Smooth muscle cell (in vitro differentiated cells): ENCODE measurements around the gene LRIG1. TPM values are rescaled to one million over a fixed set of nuclear protein-coding genes. Genes with fewer than 3 reads are reported as not detected.
"Not testable (repeated sequence)": the region's sequence is repeated elsewhere in the genome, so short reads cannot be mapped to it uniquely, and the experiment has no call there.

ENCODE experiments used
- DNase-seq: peaks from one replicate; lab custom pipeline; 2025; ENCODE audit not compliant: unreplicated experiment; lab: John Stamatoyannopoulos, UW
- H2AFZ ChIP-seq: fragments of 200-600 bp; sonication (generic); 2 replicates; pipeline ENCODE4 v1.6.0; 2016; ENCODE audit warnings: antibody characterized with exemption, low read depth, mild to moderate bottlenecking
- H3F3A ChIP-seq: fragments of 200-600 bp; sonication (generic); 2 replicates; pipeline ENCODE4 v1.6.0; 2017; ENCODE audit warnings: antibody characterized with exemption, low read depth
- H3K27ac ChIP-seq: fragments of 200-600 bp; sonication (generic); 2 replicates; pipeline ENCODE4 v1.5.1; 2016; ENCODE audit warnings: low read depth, mild to moderate bottlenecking
- H3K27me3 ChIP-seq: fragments of 200-600 bp; sonication (generic); 2 replicates; pipeline ENCODE4 v1.6.1; 2016; ENCODE audit warnings: low read depth, mild to moderate bottlenecking
- H3K36me3 ChIP-seq: fragments of 200-600 bp; sonication (generic); 2 replicates; pipeline ENCODE4 v1.5.1; 2016; ENCODE audit warnings: low read depth
- H3K4me1 ChIP-seq: fragments of 200-600 bp; sonication (generic); 2 replicates; pipeline ENCODE4 v1.5.1; 2016; ENCODE audit warnings: low read depth
- H3K4me2 ChIP-seq: fragments of 200-600 bp; sonication (generic); 2 replicates; pipeline ENCODE4 v1.6.0; 2016; ENCODE audit warnings: mild to moderate bottlenecking
- H3K4me3 ChIP-seq: fragments of 200-600 bp; sonication (generic); 2 replicates; pipeline ENCODE4 v1.5.1; 2016; ENCODE audit warnings: mild to moderate bottlenecking
- H3K79me2 ChIP-seq: fragments of 200-600 bp; sonication (generic); 2 replicates; pipeline ENCODE4 v1.6.0; 2016; ENCODE audit warnings: low read depth, mild to moderate bottlenecking
- H3K9ac ChIP-seq: fragments of 200-600 bp; sonication (generic); 2 replicates; pipeline ENCODE4 v1.6.0; 2016; ENCODE audit warnings: low read depth
- H3K9me3 ChIP-seq: fragments of 200-600 bp; sonication (generic); replicated peaks from 2 replicates; pipeline ENCODE4 v1.5.1; 2016; ENCODE audit warnings: low read depth
- H4K20me1 ChIP-seq: fragments of 200-600 bp; sonication (generic); 2 replicates; pipeline ENCODE4 v1.6.0; 2016; ENCODE audit warnings: low read depth
- CTCF ChIP-seq: fragments of 200-600 bp; sonication (generic); IDR thresholded peaks from 2 replicates; pipeline ENCODE4 v1.5.1; 2017; ENCODE audit warnings: borderline replicate concordance, mild to moderate bottlenecking, antibody characterized with exemption; ENCODE audit not compliant: insufficient read depth, poor library complexity, severe bottlenecking
- WGBS: methylation state at CpG from one replicate; pipeline ENCODE4 v1.1.7; 2016; ENCODE audit warnings: low lambda C conversion rate; 5-methylcytosine and 5-hydroxymethylcytosine counted together
- polyA plus RNA-seq: library from polyadenylated mRNA; unstranded; fragments of >200 nt; fragmentation: Nextera tagmentation; extraction: Ambion mirVana; gene quantifications from 2 replicates; pipeline ENCODE4 v1.2.1, GENCODE V29; 2016
- total RNA-seq: library from RNA; depleted of rRNA; stranded (reverse); fragments of >200 nt; gene quantifications from 2 replicates; pipeline ENCODE4 v1.2.3, GENCODE V29; 2014

The LRIG1 gene
- total and polyA plus RNA-seq, 2 experiments from 2014 or later: 26.5 to 31.3 TPM

DNA sequence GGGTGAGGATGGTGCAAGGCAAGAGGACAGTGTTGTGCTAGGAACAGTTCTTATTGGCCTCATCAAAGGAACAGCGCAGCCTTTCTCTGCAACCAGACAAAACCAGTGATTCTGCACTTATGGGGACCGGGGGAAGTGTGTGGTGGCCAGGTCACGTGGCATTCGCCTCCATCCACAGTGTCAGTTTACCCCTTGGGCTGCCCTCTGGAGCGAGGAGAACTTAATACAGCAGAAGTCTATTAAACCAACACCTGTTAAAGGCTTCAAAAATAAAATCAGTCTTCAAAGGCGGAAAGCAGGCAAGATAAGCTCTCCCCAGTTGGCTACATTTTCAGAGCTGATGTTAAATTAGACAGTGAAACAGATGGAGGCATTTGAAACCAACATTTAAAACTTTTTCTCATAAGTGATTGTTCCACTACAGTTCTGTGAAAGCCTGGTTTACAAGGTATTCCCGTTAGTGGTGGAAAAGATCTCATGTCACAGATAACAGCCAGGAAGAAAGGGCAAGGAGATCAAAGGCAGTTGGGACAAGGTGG, 75.2 kb downstream of the LRIG1 start:
- Histone ChIP-seq H3K27me3 (no peaks in the 10 kb centered on the region), H3K9ac (no peak overlapping the region), H3K79me2 (peaks cover 22% of the 10 kb centered on the region), H4K20me1 (no peaks in the 10 kb centered on the region), H3K4me1 (no peaks in the 10 kb centered on the region), H3K36me3 (no peaks in the 10 kb centered on the region), H3F3A (peaks cover 8% of the 10 kb centered on the region), H3K4me3 (no peak overlapping the region), H3K9me3 (no peaks in the 10 kb centered on the region), H2AFZ (no peak overlapping the region), H3K4me2 (no peak overlapping the region), H3K27ac (no peak overlapping the region)
- TF ChIP-seq CTCF: no peak
- DNase-seq: no peak
- WGBS: 85% methylated on average over 7 of the region's 7 CpGs

- peaks cover 8% of the 10 kb centered on the region for H3F3A ChIP-seq
- H2AFZ ChIP-seq: no peak overlapping the region
- TF ChIP-seq CTCF: no peak
- no peaks in the 10 kb centered on the region for H3K27me3 ChIP-seq
- H3K9ac ChIP-seq: no peak overlapping the region
- no peak overlapping the region for H3K4me2 ChIP-seq
- over 99% methylated on average over 5 of the region's 5 CpGs for WGBS
- H3K36me3 ChIP-seq: no peaks in the 10 kb centered on the region
- H3K4me1 ChIP-seq: no peaks in the 10 kb centered on the region
- no peak overlapping the region for H3K4me3 ChIP-seq
- H3K79me2 ChIP-seq: peaks cover 24% of the 10 kb centered on the region
- no peak for DNase-seq
- H3K27ac ChIP-seq: no peak overlapping the region
- no peaks in the 10 kb centered on the region for H4K20me1 ChIP-seq
- no peaks in the 10 kb centered on the region for H3K9me3 ChIP-seq
Observed at GRCh38 chr3:66425032-66425431, 75.8 kb downstream of the LRIG1 start.

DNA sequence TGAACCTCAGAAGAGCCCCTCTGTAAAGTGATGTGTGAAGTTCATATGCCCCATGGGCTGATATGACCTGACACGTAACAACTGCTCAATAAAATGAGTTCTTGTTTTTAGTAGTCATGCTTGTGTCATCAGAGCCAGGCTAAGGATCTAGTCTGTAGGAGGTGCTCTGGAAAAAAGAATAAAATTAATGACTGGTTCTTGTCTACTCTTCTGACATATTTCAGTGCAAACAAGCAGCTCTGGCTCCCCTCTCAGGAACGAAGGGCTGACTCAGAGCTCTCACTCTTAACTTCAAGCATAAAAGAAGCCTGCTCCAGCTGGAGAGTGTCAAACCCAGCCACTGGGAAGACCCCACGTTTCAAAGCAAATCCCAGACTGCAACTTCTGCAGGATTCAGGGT, 77.0 kb downstream of the LRIG1 start:
- no peak for TF ChIP-seq CTCF
- Histone ChIP-seq H3F3A (peaks cover 8% of the 10 kb centered on the region), H4K20me1 (no peaks in the 10 kb centered on the region), H3K4me3 (no peak overlapping the region), H3K79me2 (peaks cover 29% of the 10 kb centered on the region), H3K9ac (no peak overlapping the region), H2AFZ (no peak overlapping the region), H3K27ac (peak overlapping the region; percentile 78), H3K27me3 (no peaks in the 10 kb centered on the region), H3K4me1 (no peaks in the 10 kb centered on the region), H3K36me3 (no peaks in the 10 kb centered on the region), H3K4me2 (peak overlapping the region; percentile 18), H3K9me3 (no peaks in the 10 kb centered on the region)
- WGBS: 21% methylated on average over 3 of the region's 3 CpGs
- DNase-seq: no peak

DNA sequence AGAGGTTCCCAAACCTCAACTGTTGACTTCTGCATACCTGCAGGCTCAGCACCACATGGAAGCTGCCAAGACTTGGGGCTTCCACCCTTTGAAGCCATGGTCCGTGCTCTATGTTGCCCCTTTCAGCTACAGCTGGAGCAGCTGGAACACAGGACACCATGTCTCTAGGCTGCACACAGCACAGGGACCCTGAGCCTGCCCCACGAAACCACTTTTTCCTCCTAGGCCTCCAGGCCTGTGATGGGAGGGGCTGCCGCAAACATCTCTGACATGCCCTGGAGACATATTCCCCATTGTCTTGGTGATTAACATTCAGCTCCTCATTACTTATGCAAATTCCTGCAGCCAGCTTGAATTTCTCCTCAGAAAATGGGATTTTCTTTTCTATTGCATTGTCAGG, 78.9 kb downstream of the LRIG1 start:
- not testable (repeated sequence) for H3K4me2 ChIP-seq, H3K9me3 ChIP-seq
- WGBS: 99% methylated on average over 3 of the region's 3 CpGs

DNA sequence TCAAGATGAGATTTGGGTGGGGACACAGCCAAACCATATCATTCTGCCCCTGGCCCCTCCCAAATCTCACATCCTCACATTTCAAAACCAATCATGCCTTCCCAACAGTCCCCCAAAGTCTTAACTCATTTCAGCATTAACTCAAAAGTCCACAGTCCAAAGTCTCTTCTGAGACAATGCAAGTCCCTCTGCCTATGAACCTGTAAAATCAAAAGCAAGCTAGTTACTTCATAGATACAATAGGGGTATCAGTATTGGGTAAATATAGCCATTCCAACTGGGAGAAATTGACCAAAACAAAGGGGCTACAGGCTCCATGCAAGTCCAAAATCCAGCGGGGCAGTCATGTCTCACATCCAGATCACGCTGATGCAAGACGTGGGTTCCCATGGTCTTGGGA, 79.7 kb downstream of the LRIG1 start:
- not testable (repeated sequence) for H3K27ac ChIP-seq, H3K9me3 ChIP-seq, H4K20me1 ChIP-seq, H3K27me3 ChIP-seq, H3K36me3 ChIP-seq, DNase-seq, H2AFZ ChIP-seq, H3F3A ChIP-seq, H3K4me3 ChIP-seq, H3K4me2 ChIP-seq, H3K9ac ChIP-seq
- WGBS: 100% methylated on average over 3 of the region's 3 CpGs
- Histone ChIP-seq H3K79me2 (peaks cover 17% of the 10 kb centered on the region), H3K4me1 (peaks cover 18% of the 10 kb centered on the region)

More for the DNA sequence above, 78.9 kb downstream of the LRIG1 start:
- not testable (repeated sequence) for H3F3A ChIP-seq, DNase-seq, H3K27ac ChIP-seq, H3K36me3 ChIP-seq, H4K20me1 ChIP-seq, H3K4me3 ChIP-seq, H2AFZ ChIP-seq, H3K9ac ChIP-seq, H3K27me3 ChIP-seq
- H3K79me2 ChIP-seq: peaks cover 24% of the 10 kb centered on the region
- peaks cover 12% of the 10 kb centered on the region for H3K4me1 ChIP-seq
